Anterior cingulate cortex (tissue), 58 donors: ENCODE measurements around the gene GNG12.

Experiments used
- DNase-seq, 58 donors: peaks; one replicate each; lab custom pipeline; 2025; lab: John Stamatoyannopoulos, UW

Gene GNG12

DNA sequence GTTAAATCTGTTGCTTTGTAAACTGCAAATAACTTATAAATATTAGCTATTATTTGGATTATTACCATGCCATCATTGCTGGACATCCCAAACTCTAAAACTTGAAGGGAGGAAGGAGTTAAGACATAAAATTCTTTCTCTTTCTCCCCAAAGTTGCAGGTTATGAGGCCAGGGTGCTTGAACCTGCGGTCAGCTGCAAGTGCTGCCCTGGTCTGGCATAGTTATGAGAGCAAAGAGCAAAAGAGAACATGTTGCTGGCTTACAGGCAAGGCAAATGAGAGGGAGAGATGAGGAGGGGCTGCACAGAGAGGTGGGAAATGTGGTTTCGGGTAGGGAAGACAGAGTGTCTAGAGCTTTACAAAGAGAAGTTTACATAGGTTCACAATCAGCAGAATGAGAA lies 117.4 kb downstream of the GNG12 start:
- no peak for DNase-seq

DNA sequence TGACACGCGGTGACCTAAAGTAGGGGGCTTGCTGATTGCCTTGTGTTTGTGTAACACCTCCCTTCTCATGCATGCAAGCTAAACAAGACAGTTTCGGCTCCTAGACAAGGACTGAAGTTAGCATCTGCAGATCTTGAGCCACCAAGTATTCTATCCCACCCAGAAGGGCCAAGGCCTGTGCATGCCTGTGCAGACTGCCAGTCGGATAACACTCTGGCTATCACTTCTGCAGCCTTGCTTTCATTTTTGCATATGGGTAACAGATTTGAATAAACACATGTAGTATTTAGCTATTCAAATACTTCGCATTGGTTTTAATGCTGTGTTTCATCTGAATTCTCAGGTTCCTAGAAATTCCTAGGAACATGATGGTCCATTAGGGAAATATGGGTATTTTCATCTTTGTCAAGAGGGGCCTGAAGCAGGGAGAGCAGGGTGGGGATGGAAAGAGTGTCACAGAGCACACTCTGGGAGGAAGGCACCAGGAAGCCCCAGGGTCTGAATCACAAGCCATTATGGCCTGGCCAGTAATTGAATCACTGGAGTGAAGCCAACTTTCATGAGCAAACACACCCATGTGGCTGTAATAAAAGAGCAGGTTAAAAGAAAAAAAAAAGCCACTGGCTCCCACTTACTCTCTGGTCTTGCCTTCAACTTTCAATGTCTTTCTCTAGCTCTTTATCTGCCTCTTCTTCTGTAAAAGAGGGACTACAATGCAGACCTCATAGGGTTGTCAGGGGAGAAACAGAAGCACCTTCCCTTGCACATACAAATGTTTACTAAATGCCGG lies 120.0 kb downstream of the GNG12 start:
- no peak for DNase-seq

DNA sequence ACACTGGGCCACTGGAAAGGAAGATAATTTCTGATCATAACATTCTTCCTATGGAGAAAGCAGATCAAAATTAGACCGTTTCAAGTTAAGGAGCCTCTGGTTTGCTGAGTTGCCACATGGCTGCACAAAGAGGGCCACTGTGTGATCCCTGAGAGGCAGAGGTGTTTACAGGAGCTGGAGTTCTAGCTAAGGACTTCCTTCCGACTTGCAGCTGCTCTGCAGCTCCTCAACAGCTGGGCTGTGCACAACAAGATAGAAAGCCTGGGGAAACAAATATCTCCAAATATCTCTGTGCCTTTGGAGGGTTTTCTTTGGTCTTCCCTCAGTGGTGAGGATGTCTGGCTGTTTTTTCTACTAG lies 121.4 kb downstream of the GNG12 start:
- no peak for DNase-seq

DNA sequence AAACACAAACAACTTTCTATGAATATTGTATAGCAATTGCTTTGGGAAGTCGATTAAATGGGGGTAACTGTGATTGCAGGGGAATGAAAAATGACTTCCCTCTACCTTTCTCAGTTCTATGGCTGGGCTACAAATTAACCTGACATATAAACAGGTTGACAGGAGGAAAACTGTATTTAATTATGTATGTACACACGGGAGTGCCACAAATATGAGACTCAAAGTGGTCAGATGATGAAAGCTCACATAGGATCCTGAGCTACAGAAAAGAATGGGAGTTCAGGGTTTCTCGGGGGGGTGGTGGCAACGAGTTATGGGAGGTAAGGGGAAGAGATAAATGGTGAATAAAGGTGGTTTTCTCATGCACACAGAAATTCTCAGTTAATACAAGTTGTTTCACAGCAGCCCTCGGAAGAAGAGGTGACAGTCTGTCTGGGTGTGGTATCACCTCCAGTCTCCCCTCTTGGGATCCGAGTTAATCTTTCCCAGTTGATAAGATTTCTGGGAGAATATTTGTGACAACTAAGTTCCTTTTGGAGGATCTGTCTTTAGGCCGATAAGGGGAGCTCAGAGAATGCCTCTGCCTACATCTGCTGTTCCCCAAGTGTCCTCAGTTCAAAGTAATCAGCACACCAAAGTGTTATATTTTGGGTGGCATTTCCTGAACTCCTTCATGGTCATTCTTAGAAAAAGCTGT lies 122.0 kb downstream of the GNG12 start:
- no peak for DNase-seq

DNA sequence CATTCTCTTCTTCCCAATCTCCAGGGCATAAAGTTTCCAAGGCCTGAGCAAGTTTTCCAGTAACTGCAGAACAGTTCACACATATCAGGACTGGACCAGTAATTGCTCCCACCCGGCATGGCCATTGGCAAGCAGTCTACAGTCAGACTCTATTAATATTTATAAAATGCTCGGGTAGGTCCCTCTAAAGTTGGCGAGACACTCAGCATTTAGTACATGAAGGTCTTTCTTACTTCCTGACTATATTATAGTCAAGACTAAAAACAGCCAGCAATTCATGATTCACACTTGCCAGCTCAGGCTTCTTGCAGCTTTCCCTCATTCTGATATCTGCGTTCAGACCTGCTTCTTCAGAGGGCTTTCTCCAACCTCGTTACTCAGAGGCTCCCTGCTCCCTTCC lies 122.8 kb downstream of the GNG12 start:
- DNase-seq: no peak

DNA sequence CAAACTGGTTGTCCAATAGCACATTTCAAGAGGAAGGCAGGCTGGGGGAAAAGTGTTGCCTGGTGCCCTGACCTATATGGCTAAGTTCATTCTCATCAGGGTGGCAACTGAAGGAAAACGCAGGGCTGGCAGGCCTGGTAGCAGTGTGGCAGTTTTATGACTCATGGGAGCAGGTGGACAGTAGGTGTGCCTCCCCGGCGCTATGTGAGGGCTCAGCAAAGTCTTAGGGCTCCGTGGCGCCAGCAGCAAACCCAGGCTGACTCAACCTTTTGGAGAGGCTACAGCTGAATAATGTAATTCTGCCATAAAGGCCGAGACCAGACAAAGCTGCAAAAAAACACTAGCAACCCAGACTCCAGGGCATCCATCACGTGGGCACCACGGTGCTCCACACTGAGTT lies 124.7 kb downstream of the GNG12 start:
- no peak for DNase-seq

DNA sequence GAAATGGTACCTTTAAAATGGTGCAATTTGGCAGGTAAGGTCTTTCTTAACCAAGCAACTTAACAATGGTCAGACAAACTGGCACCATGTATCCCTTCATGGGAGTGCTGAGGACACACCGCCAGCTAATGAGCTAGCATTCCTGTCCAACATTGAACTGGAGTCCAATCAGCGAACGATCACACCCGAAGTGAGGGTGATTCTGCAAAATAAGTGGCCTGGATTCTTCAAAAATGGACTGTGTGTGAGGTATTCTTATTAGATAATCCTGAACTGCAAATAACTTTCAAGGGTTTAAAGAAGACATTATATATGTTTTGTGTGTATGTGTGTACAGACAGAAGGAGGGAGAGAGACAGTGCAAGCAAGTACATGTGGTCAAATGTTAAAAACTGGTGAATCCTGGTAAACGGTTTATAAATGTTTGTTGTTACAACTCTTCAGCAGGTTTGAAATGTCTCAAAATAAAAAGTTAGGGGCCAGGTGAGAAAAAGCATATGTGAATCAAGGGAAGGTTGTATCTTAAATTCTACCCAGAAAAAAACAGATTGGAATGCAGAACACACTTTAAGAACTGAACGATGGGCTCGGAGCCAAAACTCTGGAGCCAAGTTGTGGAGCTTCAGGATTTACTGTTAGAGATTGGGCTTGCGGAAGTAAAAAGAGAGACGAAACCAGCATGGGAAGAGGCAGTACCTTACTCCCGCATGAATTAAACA lies 127.4 kb downstream of the GNG12 start:
- DNase-seq: peak in 2 of 58 donors; percentile 6 to 11

DNA sequence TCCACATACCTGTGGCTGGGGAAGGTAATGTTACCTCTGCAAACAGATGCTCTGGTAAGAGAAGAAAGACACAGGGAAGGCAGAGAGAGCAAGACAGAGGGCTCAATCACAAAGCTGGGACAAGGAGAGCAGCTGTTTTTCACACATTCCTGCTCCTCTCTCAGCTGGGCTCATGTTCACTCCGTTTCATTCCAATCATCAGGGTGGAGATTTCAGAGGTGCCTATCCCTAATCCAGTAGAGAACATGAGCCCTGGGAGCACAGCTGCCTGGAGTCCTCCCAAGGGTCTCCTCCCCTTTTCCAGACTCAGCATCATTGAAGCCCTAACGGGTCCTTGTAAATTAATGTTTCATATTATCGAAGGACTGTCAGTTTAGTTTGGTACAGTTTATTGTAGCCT lies 128.9 kb downstream of the GNG12 start:
- no peak for DNase-seq

DNA sequence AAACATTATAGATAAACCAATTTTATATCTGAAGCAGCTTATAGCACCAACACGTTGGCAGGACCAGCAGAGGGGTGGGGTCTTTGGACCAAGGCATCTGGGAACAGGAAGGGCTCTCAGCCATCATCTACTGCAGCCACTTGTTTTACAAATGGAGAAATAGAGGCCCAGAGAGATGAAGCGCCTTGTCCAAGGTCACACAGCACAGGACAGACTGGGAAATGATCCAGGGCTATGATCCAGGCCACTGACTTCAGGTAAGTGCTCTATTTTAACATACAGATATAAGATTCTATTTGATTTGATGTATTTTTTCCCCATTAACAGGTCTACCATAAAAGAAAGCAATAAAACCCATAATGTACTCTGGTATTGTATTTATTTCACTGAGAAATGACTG lies 131.4 kb downstream of the GNG12 start:
- DNase-seq: no peak

DNA sequence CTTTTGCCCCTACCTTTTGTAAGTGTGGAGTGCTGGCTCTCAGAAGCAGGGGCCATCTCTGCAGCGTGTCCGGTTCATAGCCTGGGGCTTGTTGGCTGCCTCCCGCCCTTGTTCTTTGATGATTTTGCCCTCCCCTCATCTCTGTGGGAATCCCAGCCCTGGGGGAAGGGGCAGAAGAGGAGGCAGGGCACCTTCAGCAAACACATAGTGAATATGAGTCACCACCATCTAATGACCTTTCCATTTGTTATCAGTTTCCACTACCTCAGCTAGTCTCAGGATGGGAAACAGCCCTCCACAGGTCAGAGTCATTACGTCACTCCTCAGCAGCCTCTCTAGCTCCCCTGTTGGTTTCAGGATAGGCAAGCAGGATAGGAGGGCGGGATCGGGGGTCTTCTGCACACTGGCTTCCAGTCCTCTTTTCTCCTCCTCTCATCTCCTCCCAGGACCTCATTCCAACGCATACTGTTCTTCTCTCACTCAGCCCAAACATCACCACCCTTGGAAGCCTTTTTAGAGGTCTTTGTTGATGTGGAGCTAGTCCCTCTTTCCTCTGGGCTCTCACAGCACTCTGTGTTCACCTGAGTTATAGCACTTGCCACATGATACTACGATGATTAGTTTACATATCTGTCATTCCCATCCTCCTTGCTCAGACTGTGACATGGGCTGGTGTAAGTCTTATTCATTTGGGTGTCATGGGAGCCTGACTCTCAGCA lies 132.4 kb downstream of the GNG12 start:
- no peak for DNase-seq

DNA sequence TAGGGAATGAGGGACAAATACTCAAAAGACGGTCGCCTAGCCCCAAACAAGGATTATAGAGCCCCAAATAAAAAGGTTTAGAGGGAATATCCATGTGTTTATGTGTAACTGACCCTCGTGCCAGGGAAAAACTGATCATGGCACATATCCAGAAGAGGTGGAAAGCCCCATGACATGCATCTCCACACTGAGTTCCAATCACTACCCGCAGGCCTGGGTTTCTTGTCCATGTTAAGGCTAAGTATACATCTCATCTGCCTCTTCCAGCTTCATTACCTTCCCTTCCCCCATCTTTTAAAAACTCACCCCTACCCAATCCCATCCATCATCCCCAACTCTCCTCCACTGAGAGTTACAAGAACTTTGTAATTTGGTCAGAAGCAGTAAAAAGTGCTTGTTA lies 133.0 kb downstream of the GNG12 start:
- DNase-seq: no peak

DNA sequence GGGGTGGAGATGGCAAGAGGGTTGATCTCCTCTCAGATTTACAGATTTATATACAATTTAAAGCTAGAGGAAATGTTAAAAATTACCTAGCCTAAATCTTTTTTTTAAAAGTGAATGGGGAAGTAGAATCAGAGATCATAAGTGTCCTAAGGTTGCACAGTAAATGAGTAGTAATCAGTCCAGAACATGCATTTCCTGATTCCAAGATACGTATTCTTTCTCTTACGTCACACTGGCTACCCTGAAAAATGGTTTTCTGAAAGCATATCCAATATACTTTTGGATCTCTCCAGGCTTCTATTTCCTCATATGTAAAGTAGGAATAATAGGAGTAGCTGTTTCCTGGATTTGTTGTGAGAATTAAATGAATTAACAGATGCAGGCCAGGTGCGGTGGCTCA lies 136.6 kb downstream of the GNG12 start:
- no peak for DNase-seq

DNA sequence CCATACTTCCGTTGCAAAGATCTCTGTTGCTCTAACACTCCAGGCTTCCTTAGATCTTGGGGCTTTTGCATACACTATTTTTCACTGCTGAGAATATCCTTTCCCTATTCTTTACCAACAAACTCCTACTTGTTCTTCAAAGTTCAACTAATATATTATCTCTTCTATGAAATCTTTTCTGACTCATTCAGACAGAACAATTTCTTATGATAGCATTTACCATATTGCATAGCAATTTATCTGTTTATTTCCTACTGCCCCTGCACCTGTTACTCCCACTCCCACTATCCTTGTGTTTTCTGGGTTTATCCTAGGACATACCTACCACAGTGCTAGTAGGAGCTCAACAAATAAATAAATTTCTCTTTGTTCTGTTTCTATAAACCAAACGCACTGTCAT lies 137.3 kb downstream of the GNG12 start:
- DNase-seq: no peak

DNA sequence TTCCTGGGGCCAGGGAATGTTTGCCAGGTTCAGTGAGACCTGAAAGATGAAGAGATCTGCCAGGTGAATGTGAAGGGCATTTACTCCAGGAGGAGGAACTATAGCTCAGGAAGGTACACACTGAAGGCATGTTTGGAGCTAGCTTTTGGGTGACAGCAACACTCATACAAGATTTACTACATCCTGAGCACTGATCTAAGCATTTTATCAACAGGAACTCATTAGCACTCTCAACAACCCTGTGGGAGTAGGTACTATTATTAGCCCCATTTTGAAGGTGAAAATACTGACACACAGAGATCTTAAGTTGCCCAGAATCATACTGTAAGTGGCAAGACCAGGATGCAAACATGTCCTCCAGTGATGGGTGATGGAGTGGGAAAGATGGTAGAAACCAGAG lies 141.6 kb downstream of the GNG12 start:
- DNase-seq: no peak

DNA sequence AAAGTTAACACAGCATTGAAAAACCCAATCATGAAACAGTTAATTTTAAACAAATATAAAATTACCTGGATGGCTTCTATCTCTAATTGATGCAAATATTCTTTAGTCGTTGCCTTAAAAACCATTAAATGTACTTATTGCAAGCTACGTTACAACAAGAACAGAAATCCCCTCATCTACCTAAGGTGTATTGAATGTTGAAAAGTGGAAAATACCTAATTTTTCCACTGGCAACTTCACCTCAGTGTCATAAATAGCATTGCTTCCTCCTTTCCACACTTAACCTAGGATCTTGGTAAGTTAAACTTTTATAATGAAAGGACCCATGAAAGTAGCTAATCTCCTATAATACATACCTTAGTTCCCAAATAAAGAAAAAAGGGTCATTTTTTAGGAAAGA lies 142.9 kb downstream of the GNG12 start:
- DNase-seq: no peak

DNA sequence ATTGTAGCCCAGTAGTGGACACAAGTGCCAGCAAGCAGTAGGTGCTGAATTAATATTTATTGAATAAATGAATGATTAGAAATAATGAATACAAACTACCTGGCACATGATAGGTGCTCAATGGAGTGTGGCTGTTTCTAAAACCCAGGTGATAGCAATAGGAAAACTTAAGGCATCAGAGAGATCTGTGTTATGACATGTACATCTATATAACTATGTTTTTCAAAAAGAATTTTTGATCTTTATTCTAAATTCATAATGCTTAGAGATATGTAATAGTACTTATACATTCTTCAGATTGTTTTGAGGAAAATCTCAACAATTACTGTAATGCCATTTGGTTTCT lies 143.3 kb downstream of the GNG12 start:
- no peak for DNase-seq

DNA sequence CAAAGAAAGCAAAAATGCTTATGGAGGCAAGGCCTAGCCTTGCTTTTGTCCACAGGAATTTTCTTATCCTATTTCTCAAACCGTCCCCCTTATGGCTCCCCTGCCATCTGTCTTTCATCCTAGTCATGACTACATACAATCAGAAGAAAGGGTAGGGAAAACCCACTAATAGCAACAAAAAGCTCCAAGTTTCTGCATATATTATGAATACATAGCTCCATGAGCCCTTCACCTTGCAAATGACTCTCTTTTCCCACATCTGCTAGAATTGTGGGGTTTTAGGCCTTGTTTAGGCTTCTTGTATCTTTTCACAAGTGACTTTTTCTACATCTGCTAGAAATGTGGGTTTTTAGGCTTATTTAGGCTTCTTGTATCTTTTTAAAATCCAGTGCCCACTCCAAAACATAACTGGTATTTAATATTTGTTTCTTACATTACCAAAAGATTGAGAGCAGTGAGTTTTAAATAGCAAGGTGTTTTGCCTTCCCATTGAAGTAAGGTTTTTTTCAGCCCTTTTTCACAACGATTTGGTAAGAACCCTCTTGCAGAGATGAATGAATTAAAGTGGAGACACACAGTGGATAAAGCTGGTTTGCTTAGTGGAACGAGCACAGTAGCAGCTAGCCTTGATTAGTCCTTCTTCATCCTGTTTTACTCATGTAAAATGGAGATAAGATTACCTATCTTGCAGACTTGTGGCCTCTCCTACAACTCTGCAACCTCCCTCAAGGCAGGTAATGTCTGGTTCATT lies 143.8 kb downstream of the GNG12 start:
- no peak for DNase-seq

DNA sequence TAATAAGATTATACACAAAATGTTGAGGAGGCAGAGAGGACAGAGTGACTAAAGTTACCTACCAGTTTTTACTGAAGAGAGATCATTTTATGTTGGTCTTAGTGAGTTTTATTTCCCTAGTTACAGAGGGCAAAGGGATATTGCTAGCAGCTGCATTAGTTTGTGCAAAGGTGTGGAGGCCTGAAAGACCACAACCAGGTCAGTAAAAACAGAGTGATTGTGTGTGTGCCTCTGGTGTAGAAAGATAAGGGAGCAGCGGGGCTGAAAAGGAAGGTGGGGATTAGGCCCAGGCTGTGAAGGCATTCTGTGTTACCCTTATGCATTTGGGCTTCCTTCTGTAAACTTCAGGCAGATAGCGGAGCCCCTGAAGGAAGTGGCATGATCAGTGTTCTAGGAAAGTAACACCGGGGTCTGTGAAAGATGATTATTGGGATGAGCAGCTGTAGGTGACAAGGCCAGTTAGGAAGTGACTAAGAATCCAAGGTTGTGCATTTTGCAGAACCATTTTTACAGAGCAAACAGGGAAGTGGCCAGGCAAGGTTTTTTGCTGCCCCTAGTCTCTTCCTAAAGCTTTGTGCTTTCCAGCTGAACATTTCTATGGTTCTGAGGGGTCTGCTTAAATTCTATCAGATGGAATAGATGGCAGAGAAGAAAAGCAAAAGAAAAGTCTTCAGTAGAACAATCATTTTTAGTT lies 144.6 kb downstream of the GNG12 start:
- no peak for DNase-seq

DNA sequence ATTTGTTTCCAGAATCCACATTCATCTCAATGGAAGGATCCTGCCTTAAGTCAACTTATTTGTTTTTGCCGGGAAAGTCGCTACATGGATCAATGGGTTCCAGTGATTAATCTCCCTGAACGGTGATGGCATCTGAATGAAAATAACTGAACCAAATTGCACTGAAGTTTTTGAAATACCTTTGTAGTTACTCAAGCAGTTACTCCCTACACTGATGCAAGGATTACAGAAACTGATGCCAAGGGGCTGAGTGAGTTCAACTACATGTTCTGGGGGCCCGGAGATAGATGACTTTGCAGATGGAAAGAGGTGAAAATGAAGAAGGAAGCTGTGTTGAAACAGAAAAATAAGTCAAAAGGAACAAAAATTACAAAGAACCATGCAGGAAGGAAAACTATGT lies 145.6 kb downstream of the GNG12 start:
- no peak for DNase-seq

DNA sequence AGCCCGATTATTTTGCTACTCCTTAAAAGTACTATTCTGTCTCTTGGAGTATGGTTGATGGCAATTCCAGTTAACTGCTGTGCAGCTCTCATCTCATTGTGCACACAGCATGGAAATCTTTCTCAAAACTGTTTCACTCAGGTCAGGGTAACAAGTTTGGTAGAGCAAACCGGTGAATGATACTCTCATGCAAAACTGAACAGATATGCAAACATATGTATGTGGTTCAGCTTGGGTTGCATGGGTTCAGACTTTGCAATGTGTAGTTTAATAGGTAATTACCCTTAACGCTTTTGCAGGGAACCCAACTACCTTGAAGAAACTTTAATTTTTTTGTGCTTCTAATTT lies 146.1 kb downstream of the GNG12 start:
- DNase-seq: no peak
